Uterus (tissue), 2 donors: Measurements from ENCODE around the gene TAF15.

Experiments used
- POLR2A ChIP-seq, 2 donors: fragments of 450-650 bp; IDR thresholded peaks; one replicate each; pipeline ENCODE4 v1.6.1; 2016; ENCODE audit warnings: antibody characterized with exemption in 2 of 2, mild to moderate bottlenecking in 1 of 2, moderate library complexity in 1 of 2
- TF ChIP-seq, protein P1 (sequence below), 4 experiments: fragments of 200-600 bp in 2 of 4; fragments of 450-650 bp in 2 of 4; sonication (generic) in 2 of 4; IDR thresholded peaks; one replicate each; pipeline ENCODE4 v1.5.1; 2016 to 2019; ENCODE audit warnings: antibody characterized with exemption in 4 of 4, mild to moderate bottlenecking in 2 of 4, moderate library complexity in 1 of 4

DNA sequence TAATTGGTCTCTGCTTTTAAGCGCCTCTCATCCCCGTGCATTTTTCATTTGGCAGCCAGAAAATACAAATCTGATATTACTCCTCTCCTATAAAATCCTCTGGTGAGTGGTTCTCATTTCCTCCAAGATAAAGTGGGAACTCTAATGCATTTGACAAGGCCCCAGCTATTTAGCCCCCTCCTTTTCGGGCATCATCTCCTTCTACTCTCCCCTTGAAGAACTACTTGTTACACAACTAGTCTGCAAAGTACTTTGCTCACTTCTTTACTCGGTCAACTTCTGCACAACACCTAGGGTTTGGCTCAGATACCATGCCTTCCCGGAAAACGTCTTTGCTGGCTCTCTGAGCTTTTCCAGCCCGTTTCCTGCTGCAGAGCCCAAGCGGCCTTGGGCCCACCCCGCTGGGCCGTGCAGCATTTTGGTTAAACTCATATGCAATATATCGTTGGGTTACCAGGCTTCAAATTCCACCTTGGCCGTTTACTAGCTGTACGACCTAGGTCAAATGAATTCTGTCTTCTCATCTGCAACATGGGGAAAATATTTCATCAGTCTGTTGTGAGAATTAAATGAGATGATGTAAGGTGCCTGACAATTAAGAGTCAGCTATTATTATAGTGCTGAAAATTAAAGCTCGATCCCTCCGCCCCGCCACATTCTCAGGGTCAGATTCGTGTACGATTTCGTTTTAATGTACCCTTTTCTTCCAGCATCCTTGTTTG is 883 bp upstream of the TAF15 start:
- TF ChIP-seq, protein P1, sequence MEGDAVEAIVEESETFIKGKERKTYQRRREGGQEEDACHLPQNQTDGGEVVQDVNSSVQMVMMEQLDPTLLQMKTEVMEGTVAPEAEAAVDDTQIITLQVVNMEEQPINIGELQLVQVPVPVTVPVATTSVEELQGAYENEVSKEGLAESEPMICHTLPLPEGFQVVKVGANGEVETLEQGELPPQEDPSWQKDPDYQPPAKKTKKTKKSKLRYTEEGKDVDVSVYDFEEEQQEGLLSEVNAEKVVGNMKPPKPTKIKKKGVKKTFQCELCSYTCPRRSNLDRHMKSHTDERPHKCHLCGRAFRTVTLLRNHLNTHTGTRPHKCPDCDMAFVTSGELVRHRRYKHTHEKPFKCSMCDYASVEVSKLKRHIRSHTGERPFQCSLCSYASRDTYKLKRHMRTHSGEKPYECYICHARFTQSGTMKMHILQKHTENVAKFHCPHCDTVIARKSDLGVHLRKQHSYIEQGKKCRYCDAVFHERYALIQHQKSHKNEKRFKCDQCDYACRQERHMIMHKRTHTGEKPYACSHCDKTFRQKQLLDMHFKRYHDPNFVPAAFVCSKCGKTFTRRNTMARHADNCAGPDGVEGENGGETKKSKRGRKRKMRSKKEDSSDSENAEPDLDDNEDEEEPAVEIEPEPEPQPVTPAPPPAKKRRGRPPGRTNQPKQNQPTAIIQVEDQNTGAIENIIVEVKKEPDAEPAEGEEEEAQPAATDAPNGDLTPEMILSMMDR (IDR thresholded peaks at IDR 0.05), result no peak
- TF ChIP-seq POLR2A (IDR thresholded peaks at IDR 0.05), result no peak
